GM19467 (cell line): ENCODE data around the gene PNPLA1.
"Not testable (repeated sequence)": the region's sequence is repeated elsewhere in the genome, so short reads cannot be mapped to it uniquely, and the experiment has no call there.

Experiments
- ATAC-seq: cut with Tn5 transposase; IDR thresholded peaks from one replicate; pipeline ENCODE4 v1.9.1; 2021; ENCODE audit warnings: mild to moderate bottlenecking, moderate library complexity; ENCODE audit not compliant: unreplicated experiment

Gene PNPLA1

DNA sequence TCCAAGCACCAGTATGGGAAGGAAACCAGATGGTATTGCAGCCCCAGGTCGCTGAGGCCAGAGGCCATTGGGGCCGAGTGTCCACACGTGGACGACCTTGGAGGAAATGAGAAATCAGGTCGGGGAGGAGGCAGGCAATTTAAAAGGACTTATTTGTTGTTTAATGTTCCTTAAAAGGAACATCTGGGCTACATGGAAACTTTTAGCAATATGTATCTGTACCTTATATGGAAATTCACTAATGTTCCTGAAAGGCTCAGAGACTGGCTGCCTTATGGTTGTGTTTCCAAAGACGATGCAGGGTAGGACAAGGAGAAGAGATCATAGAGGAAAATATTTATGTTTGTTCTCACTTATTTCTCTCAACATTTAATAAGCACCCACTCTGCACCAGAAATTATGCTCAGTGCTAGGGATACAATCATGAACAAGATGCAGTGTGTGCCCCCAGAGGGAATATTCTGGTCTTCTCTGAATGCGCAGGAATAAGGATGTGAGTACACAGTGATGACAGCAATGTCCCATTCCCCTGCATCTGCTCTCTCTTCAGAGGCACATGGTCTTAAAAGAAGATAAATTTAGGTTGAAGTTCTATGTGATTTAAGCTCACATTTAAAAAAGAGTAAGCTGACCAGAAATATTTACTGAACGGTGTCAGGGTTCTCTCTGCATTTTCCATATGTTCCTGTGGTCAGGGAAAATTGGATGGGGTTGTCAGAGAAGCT is 63.5 kb downstream of the PNPLA1 start:
- no peak for ATAC-seq

GRCh38 chr6:36333931-36334725 is 64.3 kb downstream of the PNPLA1 start:
- no peak for ATAC-seq

DNA sequence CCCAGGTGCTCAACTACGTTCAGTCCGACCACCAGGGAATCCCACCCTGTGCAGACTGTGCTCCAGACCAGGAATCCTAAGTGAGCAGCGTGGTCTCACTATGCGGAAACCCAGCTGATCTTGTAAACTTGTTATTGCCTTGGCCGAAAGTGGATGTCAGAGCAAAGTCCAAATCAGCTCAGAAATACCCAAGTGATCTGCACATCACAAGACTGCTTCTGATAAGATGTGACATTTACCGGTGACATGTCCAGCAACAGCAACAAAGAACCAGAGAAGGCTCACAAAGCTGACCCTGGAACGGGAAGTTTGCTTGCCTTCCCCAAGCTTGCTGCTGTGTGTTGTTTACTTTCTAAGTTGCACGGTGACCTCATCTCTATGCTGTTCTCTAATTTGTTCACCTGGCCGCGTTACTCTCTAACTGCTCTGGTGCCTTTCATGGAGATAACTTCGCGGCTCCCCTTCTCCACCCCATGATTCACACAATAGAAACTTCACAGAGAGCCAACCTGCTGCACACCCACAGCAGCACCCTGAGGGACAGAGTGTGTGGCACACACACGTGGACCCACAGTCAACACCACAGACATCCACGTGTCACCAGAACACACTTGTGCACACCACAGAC is 65.1 kb downstream of the PNPLA1 start:
- ATAC-seq: no peak

- ATAC-seq: no peak
Measured at GRCh38 chr6:36335465-36336207, 65.8 kb downstream of the PNPLA1 start.

DNA sequence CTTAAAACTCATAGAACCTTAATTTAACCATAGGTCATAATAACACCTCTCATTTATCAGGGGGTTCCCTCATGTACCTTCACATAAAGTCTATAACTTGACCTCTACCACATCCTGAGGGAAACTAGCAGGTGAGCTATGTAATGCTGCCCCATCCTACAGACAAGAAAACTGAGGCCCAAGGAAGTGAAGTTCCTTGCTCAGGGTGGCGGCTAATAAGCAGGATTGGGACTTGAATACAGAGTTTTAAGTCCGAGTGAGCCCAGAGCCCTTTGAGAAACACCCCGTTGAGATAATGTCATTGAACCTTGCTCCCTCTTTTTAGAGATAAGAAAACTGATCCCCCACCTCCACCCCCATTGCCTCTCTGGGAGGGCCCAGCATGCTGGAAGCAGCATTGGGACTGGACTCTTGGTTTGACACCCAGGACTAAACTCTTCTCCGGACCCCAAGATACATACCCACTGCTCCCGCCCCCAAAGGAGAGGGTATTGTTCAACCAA is 66.4 kb downstream of the PNPLA1 start:
- no peak for ATAC-seq

DNA sequence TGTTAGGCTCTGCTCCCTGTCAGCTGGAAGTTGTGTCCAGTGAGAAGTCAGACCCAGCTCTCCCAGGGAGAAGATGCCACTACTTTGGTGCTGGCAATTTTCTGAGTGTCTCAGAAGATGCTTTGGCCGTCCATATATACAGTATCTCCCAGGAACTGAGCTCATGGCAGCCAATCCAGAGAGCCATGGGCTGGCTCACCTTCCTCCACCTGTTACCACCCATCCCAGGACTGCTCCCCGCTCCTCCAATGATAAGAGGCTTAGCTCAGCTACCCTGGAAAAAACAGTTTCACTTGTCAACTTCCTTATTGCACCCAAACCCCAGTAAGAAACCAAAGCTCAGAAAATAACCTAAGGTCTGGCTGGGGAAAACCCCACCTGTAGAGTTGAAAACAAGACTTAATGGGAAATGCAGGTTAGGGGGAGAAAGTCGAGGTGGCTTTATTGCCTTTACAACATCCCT is 67.0 kb downstream of the PNPLA1 start, which contains the start of gene BNIP5:
Gene BNIP5, minus strand, starts transcription at position 110 of the 463 bp plus-strand sequence. CDS start 6,198 bp downstream, outside the sequence.
- no peak for ATAC-seq

GRCh38 chr6:36337814-36338213 is 68.0 kb downstream of the PNPLA1 start:
- ATAC-seq: no peak

GRCh38 chr6:36338223-36338622 is 68.4 kb downstream of the PNPLA1 start:
- not testable (repeated sequence) for ATAC-seq

GRCh38 chr6:36339146-36339545 is 69.3 kb downstream of the PNPLA1 start:
- no peak for ATAC-seq

DNA sequence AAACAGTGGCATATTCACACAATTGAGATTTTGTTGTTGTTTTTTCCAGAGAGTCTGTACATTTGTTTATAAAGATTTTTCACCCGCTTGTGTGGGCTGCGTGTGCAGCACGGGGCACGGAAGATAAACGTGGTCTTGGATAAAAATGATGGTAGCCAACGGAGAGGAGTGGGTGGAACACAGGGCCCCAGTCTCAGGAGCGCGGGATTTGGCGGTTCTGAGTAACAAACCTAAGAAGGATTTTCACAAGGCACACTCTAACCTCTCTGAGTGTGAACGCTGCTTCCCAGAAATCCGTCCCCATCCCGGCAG is 70.4 kb downstream of the PNPLA1 start:
- ATAC-seq: no peak

GRCh38 chr6:36340618-36341454 is 71.0 kb downstream of the PNPLA1 start:
- no peak for ATAC-seq

DNA sequence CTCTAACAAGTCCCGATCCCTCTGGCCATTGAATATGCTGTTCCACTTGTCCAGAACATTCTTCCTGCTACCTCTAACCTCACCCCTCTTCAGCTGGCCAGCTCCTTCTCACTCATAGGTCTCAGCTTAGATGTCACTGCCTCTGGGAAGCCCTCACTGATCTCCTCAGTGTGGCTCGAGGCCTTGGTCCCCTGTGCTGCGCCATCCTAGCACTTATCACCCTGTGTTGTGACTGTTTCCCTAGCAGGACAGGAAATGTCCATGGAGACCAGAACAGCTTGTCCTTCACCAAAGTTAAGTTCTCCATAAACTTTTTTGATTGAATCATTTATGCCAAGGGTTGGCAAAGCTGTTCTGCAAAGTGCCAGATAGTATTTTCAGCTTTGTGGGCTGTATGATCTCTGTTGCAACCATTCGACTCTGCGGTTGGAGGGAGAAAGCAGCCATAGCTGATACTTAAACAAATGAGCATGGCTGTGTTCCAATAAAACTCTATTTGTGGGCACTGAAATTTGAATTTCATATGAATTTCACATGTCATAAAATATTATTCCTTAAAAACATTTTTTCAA is 73.3 kb downstream of the PNPLA1 start:
- ATAC-seq: no peak

- ATAC-seq: no peak
Measured at GRCh38 chr6:36345681-36346466, 76.0 kb downstream of the PNPLA1 start.

DNA sequence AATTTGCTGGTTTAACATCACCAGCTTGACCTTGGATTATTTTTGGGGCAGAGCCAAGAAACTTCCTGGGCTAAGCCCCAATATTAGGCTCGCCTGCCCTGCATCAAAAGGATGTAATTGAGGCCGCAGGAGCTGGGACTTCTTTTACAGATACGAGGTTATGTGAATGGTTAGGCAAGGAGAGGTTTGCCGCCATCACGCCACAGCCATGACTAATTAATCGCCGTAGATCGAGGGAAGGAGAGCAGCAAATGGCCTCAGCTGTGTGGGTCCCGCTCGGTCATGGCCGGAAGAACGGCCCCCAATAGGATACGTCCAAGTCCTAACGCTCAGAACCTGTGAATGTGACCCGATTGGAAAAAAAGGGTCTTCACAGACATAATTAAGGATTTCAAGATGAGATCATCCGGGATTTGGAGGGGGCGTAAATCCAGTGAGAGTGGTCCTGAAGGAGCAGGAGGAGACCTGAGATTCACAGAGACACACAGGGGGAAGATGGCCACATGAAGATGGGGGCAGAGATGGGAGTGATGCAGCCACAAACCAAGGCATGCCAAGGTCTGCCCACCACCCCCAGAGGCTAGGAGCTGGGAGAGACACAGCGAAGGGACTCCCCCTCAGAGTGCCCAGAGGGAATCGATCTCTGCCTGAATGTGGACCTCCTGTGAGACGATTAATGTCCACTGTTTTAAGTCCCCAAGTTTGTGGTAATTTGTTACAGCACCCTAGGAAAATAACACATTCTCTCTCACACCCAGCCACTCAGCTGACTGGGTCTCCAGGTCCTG is 76.8 kb downstream of the PNPLA1 start:
- no peak for ATAC-seq

DNA sequence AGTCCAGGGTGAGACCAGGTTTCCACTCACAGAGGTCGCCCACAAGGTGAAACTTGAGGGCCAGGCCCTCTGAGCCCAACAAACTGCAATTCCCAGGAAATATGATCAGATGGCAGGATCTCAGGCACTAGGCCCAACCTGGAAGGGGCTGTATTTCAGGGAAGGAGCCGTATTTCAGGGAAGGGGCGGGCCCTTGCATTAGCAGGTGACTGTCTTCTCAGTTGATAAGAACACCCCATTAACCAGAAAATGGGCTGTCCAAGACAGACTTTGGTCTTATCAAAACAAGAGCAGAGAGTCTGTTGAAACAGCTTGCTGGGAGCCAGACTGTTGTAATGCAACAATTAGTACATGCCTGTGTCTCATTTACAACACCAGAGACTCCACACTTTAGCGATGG is 77.8 kb downstream of the PNPLA1 start:
- ATAC-seq: no peak

- no peak for ATAC-seq
Measured at GRCh38 chr6:36349240-36349639, 79.4 kb downstream of the PNPLA1 start.

- no peak for ATAC-seq
Measured at GRCh38 chr6:36350082-36350481, 80.2 kb downstream of the PNPLA1 start.
